Activated CD4-positive, CD25-positive, alpha-beta regulatory T cell (primary cell): ENCODE data around the gene SIRT6.
"Not testable (repeated sequence)": the region's sequence is repeated elsewhere in the genome, so short reads cannot be mapped to it uniquely, and the experiment has no call there.

Source experiments
- DNase-seq, 4 experiments: peaks; one replicate each; lab custom pipeline; 2025; lab: John Stamatoyannopoulos, UW

The SIRT6 gene

GRCh38 chr19:4182084-4182810 lies at the start of gene SIRT6, which contains the start of gene ANKRD24:
TSS of gene SIRT6 (minus strand) at chr19:4182563. CDS start at chr19:4182539, 24 bp downstream.
TSS of gene ANKRD24 (plus strand) at chr19:4182689. CDS start at chr19:4186426, 3,737 bp downstream.
- peak; percentile 85 to 94 (median 92) for DNase-seq

DNA sequence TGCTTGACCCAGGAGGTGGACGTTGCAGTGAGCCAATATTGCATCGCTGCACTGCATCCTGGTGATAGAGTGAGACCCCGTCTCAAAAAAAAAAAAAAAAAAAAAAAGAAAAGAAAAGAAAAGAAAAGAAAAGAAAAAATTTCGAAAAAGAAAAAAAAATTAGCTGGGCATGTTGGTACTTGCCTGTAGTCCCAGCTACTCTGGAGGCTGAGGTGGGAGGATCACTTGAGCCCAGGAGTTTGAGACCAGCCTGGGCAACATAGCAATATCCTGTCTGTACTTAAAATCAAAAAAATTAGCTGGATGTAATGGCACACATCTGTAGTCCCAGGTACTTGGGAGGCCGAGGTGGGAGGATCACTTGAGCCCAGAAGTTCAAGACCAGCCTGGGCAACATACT lies 49.8 kb upstream of the SIRT6 start:
- not testable (repeated sequence) for DNase-seq

- not testable (repeated sequence) for DNase-seq
These were observed 49.2 kb upstream of the SIRT6 start for GRCh38 chr19:4231521-4231920.

GRCh38 chr19:4230237-4230636 lies 47.9 kb upstream of the SIRT6 start:
- not testable (repeated sequence) for DNase-seq

GRCh38 chr19:4229179-4229931 lies 47.0 kb upstream of the SIRT6 start, which contains the start of gene EBI3:
TSS of gene EBI3 (plus strand) at chr19:4229523. CDS start at chr19:4229551, 28 bp downstream.
- DNase-seq: peak in 1 of 4 experiments; percentile 23

DNA sequence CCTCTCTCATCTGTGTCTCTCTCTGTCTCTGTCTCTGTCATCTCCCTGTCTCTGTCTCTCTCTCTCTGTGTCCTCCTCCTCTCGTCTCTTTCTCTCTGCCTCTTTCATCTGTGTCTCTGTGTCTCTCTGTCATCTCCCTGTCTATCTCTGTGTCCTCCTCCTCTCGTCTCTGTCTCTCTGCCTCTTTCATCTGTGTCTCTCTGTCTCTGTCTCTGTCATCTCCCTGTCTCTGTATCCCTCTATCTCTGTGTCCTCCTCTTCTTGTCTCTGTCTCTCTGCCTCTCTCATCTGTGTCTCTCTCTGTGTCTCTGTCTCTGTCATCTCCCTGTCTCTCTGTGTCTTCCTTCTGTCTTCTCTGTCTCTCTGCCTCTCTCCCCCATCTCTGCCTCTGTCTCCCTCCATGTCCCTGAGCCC lies 46.4 kb upstream of the SIRT6 start:
- no peak for DNase-seq

DNA sequence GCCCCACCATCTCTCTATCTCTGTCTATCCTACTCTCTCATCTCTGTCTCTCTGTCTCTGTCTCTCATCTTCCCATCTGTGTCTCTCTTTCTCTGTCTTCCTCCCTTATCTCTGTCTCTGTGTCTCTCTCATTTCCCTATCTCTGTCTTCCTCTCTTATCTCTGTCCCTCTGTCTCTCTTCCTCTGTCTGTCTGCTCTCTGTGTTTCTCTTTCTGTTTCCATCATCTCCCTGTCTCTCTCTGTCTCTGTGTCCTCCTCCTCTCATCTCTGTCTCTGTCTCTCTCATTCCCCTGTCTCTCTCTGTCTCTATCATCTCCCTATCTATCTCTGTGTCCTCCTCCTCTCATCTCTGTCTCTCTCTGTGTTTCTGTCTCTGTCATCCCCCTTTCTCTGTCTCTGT lies 45.4 kb upstream of the SIRT6 start:
- no peak for DNase-seq

DNA sequence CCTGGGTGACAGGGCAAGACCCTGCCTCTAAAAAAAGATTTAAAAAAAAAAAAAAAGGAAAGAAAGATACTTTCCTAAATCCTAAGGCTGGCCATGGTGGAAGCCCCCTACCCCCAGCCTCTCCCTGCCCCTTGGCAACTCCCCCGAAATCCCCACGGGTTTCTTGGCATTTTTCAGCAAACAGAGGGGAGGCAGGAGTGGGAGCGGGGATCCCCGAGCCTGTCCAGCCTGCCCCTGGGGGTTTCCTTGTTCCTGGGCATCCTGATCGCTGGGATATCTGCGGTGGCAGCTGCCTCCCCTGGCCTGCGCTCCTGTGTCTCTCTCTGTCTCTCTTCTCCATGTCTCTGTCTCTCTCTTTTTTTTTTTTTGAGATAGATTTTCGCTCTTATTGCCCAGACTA lies 43.5 kb upstream of the SIRT6 start:
- no peak for DNase-seq

- no peak for DNase-seq
These were observed 42.1 kb upstream of the SIRT6 start for GRCh38 chr19:4224470-4224869.

- DNase-seq: no peak
These were observed 37.8 kb upstream of the SIRT6 start for GRCh38 chr19:4220188-4220587.

DNA sequence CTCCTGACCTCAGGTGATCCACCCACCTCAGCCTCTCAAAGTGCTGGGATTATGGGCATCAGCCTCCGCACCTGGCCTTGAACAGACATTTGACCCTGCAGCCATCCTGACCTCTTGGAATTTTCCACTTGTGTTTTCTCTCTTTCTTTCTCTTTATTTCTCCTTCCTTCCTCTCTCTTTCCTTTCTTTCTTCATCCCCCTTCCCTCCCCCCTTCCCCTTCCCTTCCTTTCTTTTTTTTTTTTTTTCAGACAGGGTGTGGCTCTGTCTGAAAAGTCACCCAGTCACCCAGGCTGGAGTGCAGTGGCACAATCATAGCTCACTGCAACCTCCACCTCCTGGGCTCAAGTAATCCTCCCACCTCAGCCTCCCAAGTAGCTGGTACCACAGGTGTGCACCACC lies 36.2 kb upstream of the SIRT6 start:
- not testable (repeated sequence) for DNase-seq

- DNase-seq: no peak
These were observed 35.3 kb upstream of the SIRT6 start for GRCh38 chr19:4217429-4218264.

DNA sequence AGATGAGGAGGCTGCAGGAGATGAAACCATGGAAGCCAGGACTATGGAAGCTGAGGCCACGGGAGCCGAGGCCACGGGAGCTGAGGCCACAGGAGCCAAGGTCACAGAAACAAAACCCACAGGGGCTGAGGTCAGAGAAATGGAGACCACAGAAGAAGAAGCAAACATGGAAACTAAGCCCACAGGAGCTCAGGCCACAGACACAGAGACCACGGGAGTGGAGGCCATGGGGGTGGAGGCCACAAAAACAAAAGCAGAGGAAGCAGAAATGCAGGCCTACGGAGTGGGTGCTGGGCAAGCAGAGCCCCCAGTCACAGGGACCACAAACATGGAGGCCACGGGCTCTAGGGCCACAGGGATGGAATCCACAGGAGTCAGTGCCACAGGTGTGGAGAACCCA lies 34.5 kb upstream of the SIRT6 start:
- DNase-seq: no peak

DNA sequence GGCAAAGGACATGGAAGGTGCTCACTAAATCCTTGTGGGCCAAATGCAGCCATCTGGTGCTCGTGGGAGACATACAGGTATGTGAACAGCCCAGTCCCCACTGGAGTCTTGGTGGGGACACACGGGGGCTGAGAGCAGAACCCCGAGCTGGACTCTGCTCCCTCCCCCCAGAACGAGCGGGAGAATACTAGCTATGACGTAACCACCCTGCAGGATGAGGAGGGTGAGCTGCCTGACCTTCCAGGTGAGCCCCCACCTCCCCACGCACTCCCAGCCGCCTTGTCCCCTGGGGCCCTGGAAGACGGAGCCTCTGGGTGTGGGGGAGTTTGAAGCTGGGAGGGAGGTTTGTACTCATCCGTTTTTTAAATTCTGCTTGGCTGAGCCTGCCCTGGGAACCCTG lies 33.4 kb upstream of the SIRT6 start:
- no peak for DNase-seq

- no peak for DNase-seq
These were observed 30.8 kb upstream of the SIRT6 start for GRCh38 chr19:4213116-4213515.

- DNase-seq: no peak
These were observed 27.9 kb upstream of the SIRT6 start for GRCh38 chr19:4210166-4210731.

DNA sequence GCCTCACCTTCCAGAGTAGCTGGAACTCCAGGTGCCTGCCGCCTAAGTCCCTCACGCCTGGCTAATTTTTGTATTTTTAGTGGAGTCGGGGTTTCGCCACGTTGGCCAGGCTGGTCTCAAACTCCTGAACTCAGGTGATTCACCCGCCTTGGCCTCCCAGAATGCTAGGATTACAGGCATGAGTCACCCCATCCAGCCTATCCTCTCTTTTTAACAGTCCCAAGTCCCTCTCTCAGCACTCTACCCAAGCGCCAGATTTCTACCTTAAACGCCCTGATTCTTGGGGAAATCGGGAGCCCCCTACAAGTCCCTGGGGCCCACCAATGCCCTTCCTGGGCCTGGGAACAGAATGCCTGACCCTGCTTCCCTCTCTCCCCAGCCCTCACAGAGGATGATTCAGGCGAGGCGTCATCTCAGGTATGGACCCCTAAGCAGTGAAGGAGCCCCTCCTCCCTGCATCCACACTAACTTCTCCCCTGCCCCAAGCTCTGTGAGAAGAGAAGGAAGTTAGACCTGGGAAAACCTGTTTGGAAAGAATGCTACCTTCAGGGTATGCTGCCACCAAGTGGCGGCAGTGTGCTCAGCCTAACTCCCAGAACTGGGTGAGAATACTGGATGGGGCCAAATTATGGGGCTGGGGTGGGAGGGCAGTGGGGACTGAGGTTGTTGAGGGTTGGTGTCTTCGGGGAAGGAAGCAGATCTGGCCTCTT lies 26.2 kb upstream of the SIRT6 start:
- no peak for DNase-seq

DNA sequence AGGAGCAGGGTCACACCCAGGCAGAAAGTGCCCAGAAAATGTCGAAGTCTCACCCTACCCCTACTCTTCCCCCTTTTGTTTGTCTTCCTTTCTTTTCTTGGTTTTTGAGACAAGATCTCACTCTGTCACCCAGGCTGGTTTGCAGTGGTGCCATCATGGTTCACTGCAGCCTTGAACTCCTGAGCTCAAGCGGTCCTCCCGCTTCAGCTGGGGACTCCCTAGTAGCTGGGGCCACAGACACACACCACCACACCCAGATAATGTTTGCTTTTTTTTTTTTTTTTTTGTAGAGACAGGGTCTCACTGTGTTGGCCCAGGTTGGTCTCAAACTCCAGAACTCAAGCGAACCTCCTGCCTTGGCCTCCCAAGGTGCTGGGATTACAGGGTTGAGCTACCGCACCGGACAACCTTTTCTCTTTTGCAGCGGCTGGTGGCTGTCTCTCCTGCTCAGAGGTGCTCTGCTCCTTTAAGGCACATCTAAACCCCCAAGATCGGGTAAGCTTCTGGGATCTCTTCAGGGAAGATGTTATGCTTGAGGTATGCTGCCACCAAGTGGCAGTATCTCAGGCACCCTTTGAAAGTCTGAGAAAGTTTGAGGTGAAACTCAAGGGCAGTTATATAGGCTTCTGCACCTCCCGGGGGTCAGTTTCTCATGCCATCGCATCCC lies 24.6 kb upstream of the SIRT6 start:
- DNase-seq: no peak

- DNase-seq: no peak
These were observed 19.4 kb upstream of the SIRT6 start for GRCh38 chr19:4201798-4202197.

DNA sequence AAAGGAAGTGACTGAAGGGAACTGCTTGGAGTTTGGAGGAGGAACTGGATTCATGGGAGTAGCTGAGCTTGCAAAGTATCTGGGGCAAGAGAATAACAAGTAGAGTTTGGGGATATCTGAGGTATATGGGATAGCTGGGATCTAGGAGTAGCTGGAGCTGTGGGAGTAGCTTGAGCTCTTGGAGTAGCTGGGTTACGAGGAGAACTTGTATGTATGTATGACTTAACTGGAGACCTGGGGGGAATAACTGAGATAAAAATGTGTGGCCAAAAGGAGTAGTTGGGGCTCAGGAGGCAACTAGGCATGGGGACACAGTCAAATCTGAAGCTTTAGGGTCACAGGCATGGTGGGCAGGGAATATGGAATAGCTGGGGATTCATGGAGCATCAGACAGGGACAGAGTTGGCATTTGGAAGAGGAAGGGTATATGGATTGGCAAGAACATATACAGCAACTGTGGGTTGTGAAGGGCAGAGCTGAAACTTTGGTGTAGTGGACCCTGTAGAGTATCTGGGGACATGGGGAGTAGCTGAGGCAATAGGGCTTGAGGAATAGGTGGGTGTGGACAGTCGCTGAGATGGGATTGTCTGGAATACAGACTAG lies 18.7 kb upstream of the SIRT6 start:
- no peak for DNase-seq
